CD4-positive, alpha-beta memory T cell (primary cell): ENCODE results near the gene APBA3. TPM values are rescaled to one million over a fixed set of nuclear protein-coding genes. Genes with fewer than 3 reads are reported as not detected.
"Not testable (repeated sequence)": the region's sequence is repeated elsewhere in the genome, so short reads cannot be mapped to it uniquely, and the experiment has no call there.

Experiments
- CTCF ChIA-PET: fragments of 350-600 bp; sonication (Branson Sonifier 250); formaldehyde crosslinking; loops from one replicate; lab custom pipeline; 2021; ENCODE audit warnings: inconsistent platforms; ENCODE audit not compliant: partially characterized antibody; lab: Charles Lee
- POLR2A ChIA-PET: fragments of 350-600 bp; sonication (Branson Sonifier 250); formaldehyde crosslinking; loops from one replicate; lab custom pipeline; 2021; ENCODE audit not compliant: partially characterized antibody; lab: Charles Lee
- DNase-seq, 5 donors: peaks; one replicate each; pipeline versions ENCODE4 v3.0.0 to v3.0.0-alpha.2; 2020 to 2022; ENCODE audit warnings: mixed read lengths in 1 of 5
- H3K27ac ChIP-seq: one replicate; pipeline ENCODE4 v1.7.0; 2013; ENCODE audit warnings: low read depth, low read length
- H3K27me3 ChIP-seq: 2 replicates; pipeline ENCODE4 v1.7.0; 2013; ENCODE audit warnings: mild to moderate bottlenecking, low read length, moderate library complexity; ENCODE audit not compliant: insufficient read depth
- H3K36me3 ChIP-seq: 2 replicates; pipeline ENCODE4 v1.7.0; 2013; ENCODE audit warnings: mild to moderate bottlenecking, low read length, moderate library complexity; ENCODE audit not compliant: insufficient read depth
- H3K4me1 ChIP-seq: 2 replicates; pipeline ENCODE4 v1.7.0; 2013; ENCODE audit warnings: mild to moderate bottlenecking, low read length, moderate library complexity; ENCODE audit not compliant: insufficient read depth
- H3K4me3 ChIP-seq, 2 donors: one replicate each; pipeline ENCODE4 v1.7.0; 2013; ENCODE audit warnings: low read length in 2 of 2, mild to moderate bottlenecking in 1 of 2
- H3K9me3 ChIP-seq, 2 donors: one replicate each; pipeline ENCODE4 v1.7.0; 2013; ENCODE audit warnings: low read length in 2 of 2, control low read depth in 1 of 2; ENCODE audit not compliant: control insufficient read depth in 1 of 2
- H3K27ac Mint-ChIP-seq, 7 donors: one replicate each; pipeline ENCODE4 v1.8.0; 2020 to 2021; ENCODE audit warnings: mixed read lengths in 7 of 7, mild to moderate bottlenecking in 6 of 7, inconsistent platforms in 3 of 7, moderate library complexity in 3 of 7
- H3K27me3 Mint-ChIP-seq, 2 donors: one replicate each; pipeline ENCODE4 v1.8.0; 2020 to 2021; ENCODE audit warnings: mixed read lengths in 2 of 2
- H3K36me3 Mint-ChIP-seq, 2 donors: one replicate each; pipeline ENCODE4 v1.8.0; 2020 to 2021; ENCODE audit warnings: mixed read lengths in 2 of 2, inconsistent platforms in 1 of 2, mild to moderate bottlenecking in 1 of 2
- H3K4me1 Mint-ChIP-seq, 4 donors: one replicate each; pipeline ENCODE4 v1.8.0; 2020 to 2021; ENCODE audit warnings: mixed read lengths in 4 of 4, mild to moderate bottlenecking in 1 of 4
- H3K4me3 Mint-ChIP-seq, 8 donors: one replicate each; pipeline ENCODE4 v1.8.0; 2020 to 2021; ENCODE audit warnings: mixed read lengths in 8 of 8, mild to moderate bottlenecking in 7 of 8, moderate library complexity in 6 of 8, inconsistent platforms in 3 of 8
- H3K9me3 Mint-ChIP-seq, 8 donors: one replicate each; pipeline ENCODE4 v1.8.0; 2020 to 2021; ENCODE audit warnings: mixed read lengths in 8 of 8, mild to moderate bottlenecking in 5 of 8, inconsistent platforms in 3 of 8, moderate library complexity in 1 of 8
- intact Hi-C: fragments of 100-400 bp; cut with micrococcal nuclease; formaldehyde crosslinking; loops from one replicate; pipeline ENCODE4 v1.15.1; 2023
- polyA plus RNA-seq, 2 donors: library from polyadenylated mRNA; unstranded; fragments of 300-500 nt; fragmentation: Illumina TruSeq; gene quantifications; one replicate each; pipeline ENCODE4 v1.2.3, GENCODE V29; 2021
- total RNA-seq, 2 experiments: library from RNA; stranded (reverse); gene quantifications; one replicate each; pipeline ENCODE4 v1.2.3, GENCODE V29; 2021

The APBA3 gene
- total and polyA plus RNA-seq, 4 experiments from 2014 or later, result 33.1 to 86.3 (median 60.2) TPM

DNA sequence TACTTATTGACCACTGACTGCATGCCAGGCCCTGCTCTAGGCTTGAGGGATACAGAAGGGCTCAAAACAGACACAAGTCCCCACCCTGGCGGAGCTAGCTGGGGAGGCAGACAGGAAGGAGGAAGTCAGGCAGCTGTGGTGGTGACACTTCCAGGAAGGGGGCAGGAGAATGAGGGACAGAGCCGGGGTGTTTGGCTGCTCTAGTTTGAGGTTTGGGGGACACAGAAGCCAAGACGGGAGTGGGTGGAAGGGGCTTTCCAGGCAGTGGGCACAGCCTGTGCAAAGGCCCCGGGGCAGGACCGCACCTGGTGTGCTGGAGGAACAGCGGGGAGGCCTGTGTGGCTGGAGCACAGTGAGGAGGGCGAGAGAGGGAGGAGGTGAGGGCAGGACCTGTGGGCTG, 5.0 kb upstream of the APBA3 start:
- intact Hi-C loops, result no loop called here
- Mint-ChIP-seq H3K9me3 (peaks cover 0 to 3% (median 0%) of the 10 kb centered on the region in 8 donors), H3K27me3 (peaks cover 0 to 2% of the 10 kb centered on the region in 2 donors), H3K4me1 (peaks cover 13 to 27% (median 22%) of the 10 kb centered on the region in 4 donors), H3K36me3 (peaks cover 14 to 31% of the 10 kb centered on the region in 2 donors), H3K27ac (peak overlapping the region in 6 of 7 donors; percentile 15 to 76 (median 59)), H3K4me3 (peak overlapping the region in 4 of 8 donors; percentile 21 to 60 (median 42))
- Histone ChIP-seq H3K9me3 (no peaks in the 10 kb centered on the region), H3K27ac (no peak overlapping the region), H3K27me3 (no peaks in the 10 kb centered on the region), H3K4me1 (peaks cover 12% of the 10 kb centered on the region), H3K36me3 (peaks cover 19% of the 10 kb centered on the region), H3K4me3 (no peak overlapping the region)
- POLR2A ChIA-PET, result interaction anchor here (1.7 kb wide), 1 partner anchor 22 kb away, joined by 3 read pairs; no protein-coding TSS in a partner anchor
- DNase-seq, result peak in 1 of 5 donors; percentile 31
- CTCF ChIA-PET, result no interaction called here

GRCh38 chr19:3765757-3766156, 4.3 kb upstream of the APBA3 start:
- Mint-ChIP-seq H3K4me1 (peaks cover 13 to 34% (median 26%) of the 10 kb centered on the region in 4 donors), H3K36me3 (peaks cover 10 to 35% of the 10 kb centered on the region in 2 donors), H3K27ac (peak overlapping the region in 1 of 7 donors; percentile 76)
- H3K9me3 ChIP-seq, H3K4me3 ChIP-seq, intact Hi-C loops, H3K4me3 Mint-ChIP-seq, H3K27ac ChIP-seq, H3K27me3 Mint-ChIP-seq, CTCF ChIA-PET, H3K9me3 Mint-ChIP-seq, H3K27me3 ChIP-seq: not testable (repeated sequence)
- Histone ChIP-seq H3K4me1 (peaks cover 16% of the 10 kb centered on the region), H3K36me3 (peaks cover 19% of the 10 kb centered on the region)
- peak in 1 of 5 donors; percentile 16 for DNase-seq
- POLR2A ChIA-PET, result interaction anchor here (1.7 kb wide), 1 partner anchor 23 kb away, joined by 3 read pairs; no protein-coding TSS in a partner anchor

DNA sequence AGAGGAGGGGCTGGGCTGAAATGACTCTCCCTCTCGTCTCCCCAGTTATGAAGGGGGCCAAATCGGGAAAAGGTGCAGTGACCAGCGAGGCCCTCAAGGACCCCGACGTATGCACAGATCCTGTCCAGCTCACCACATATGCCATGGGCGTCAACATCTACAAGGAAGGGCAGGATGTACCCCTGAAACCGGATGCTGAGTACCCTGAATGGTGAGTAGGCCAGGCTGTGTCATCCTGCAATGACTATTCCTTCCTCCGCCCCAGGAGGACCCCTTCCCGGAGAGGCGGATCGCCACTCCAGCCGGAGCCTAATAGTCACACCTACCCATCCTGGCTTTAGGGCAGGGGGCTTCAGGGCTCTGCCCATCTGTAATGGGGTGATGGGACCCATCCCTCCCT, 3.6 kb upstream of the APBA3 start:
- H3K4me1 Mint-ChIP-seq, result peaks cover 15 to 41% (median 28%) of the 10 kb centered on the region in 4 donors
- H3K36me3 Mint-ChIP-seq, result peaks cover 10 to 37% of the 10 kb centered on the region in 2 donors
- ChIA-PET POLR2A (no interaction called here), CTCF (no interaction called here)
- no peaks in the 10 kb centered on the region for H3K9me3 ChIP-seq
- no peak overlapping the region for H3K4me3 ChIP-seq
- H3K27me3 ChIP-seq, result no peaks in the 10 kb centered on the region
- peaks cover 23% of the 10 kb centered on the region for H3K4me1 ChIP-seq
- H3K36me3 ChIP-seq, result peaks cover 19% of the 10 kb centered on the region
- H3K27ac ChIP-seq, result no peak overlapping the region
- no peak overlapping the region for H3K27ac Mint-ChIP-seq
- H3K4me3 Mint-ChIP-seq, result no peak overlapping the region
- H3K27me3 Mint-ChIP-seq, result peaks cover 0 to 2% of the 10 kb centered on the region in 2 donors
- peaks cover 0 to 3% (median 0%) of the 10 kb centered on the region in 8 donors for H3K9me3 Mint-ChIP-seq
- intact Hi-C loops, result no loop called here
- peak in 1 of 5 donors; percentile 26 for DNase-seq

GRCh38 chr19:3762501-3763459, 1.3 kb upstream of the APBA3 start, which contains the start of gene MRPL54:
TSS of gene MRPL54 (plus strand) at chr19:3762682. CDS start at chr19:3762701, 19 bp downstream.
- H3K9me3 Mint-ChIP-seq, result peaks cover 0 to 3% (median 0%) of the 10 kb centered on the region in 8 donors
- ChIA-PET POLR2A (interaction anchor here (0.6 to 3.8 kb wide), 39 partner anchors 8 to 1206 kb away, joined by 3 to 46 read pairs (median 5); partner anchors contain the start of genes DAPK3, DOHH, EEF2 and FEM1A), CTCF (interaction anchor here (0.5 to 9.7 kb wide), 22 partner anchors 9 to 1710 kb away, joined by 3 to 82 read pairs (median 4); partner anchors contain the start of genes DOHH, EEF2 and RAX2)
- peaks cover 16 to 55% (median 33%) of the 10 kb centered on the region in 4 donors for H3K4me1 Mint-ChIP-seq
- Histone ChIP-seq H3K27me3 (no peaks in the 10 kb centered on the region), H3K36me3 (peaks cover 16% of the 10 kb centered on the region), H3K4me3 (peak within 1 kb of the TSS; percentile 91 to 98), H3K4me1 (peaks cover 43% of the 10 kb centered on the region), H3K27ac (peak within 1 kb of the TSS; percentile 100), H3K9me3 (no peaks in the 10 kb centered on the region)
- H3K27ac Mint-ChIP-seq, result peak within 1 kb of the TSS; percentile 100
- H3K4me3 Mint-ChIP-seq, result peak within 1 kb of the TSS; percentile 96 to 99 (median 98)
- DNase-seq, result peak; percentile 99 to 100 (median 100)
- peaks cover 0 to 2% of the 10 kb centered on the region in 2 donors for H3K27me3 Mint-ChIP-seq
- intact Hi-C loops, result loop anchor here (1.0 to 5.0 kb wide), 6 partner anchors 41 to 710 kb away; partner anchors contain the start of genes DAPK3, EEF2 and HDGFL2
- peaks cover 6 to 38% of the 10 kb centered on the region in 2 donors for H3K36me3 Mint-ChIP-seq

GRCh38 chr19:3762130-3762473, 610 bp upstream of the APBA3 start:
- ChIA-PET CTCF (interaction anchor here (1.0 to 9.7 kb wide), 18 partner anchors 9 to 1710 kb away, joined by 3 to 82 read pairs (median 4); partner anchors contain the start of genes DOHH and EEF2), POLR2A (interaction anchor here (0.8 to 3.8 kb wide), 35 partner anchors 9 to 1206 kb away, joined by 3 to 46 read pairs (median 6); partner anchors contain the start of genes DAPK3, DOHH, EEF2 and FEM1A)
- H3K27ac ChIP-seq, result peak overlapping the region; percentile 100
- H3K4me3 ChIP-seq, result peak overlapping the region in 1 of 2 donors; percentile 98
- peaks cover 6 to 38% of the 10 kb centered on the region in 2 donors for H3K36me3 Mint-ChIP-seq
- intact Hi-C loops, result loop anchor here (1.0 to 5.0 kb wide), 6 partner anchors 41 to 710 kb away; partner anchors contain the start of genes DAPK3, EEF2 and HDGFL2
- peaks cover 0 to 2% of the 10 kb centered on the region in 2 donors for H3K27me3 Mint-ChIP-seq
- H3K4me3 Mint-ChIP-seq, result peak overlapping the region; percentile 96 to 99 (median 98)
- H3K4me1 Mint-ChIP-seq, result peaks cover 16 to 59% (median 34%) of the 10 kb centered on the region in 4 donors
- H3K27ac Mint-ChIP-seq, result peak overlapping the region; percentile 100
- H3K4me1 ChIP-seq, result peaks cover 46% of the 10 kb centered on the region
- peaks cover 12% of the 10 kb centered on the region for H3K36me3 ChIP-seq
- peaks cover 0 to 3% (median 0%) of the 10 kb centered on the region in 8 donors for H3K9me3 Mint-ChIP-seq
- no peaks in the 10 kb centered on the region for H3K27me3 ChIP-seq
- no peak for DNase-seq
- no peaks in the 10 kb centered on the region for H3K9me3 ChIP-seq

- Histone ChIP-seq H3K27ac (peak overlapping the region; percentile 99), H3K9me3 (no peaks in the 10 kb centered on the region), H3K4me1 (peaks cover 46% of the 10 kb centered on the region), H3K36me3 (peaks cover 10% of the 10 kb centered on the region), H3K27me3 (no peaks in the 10 kb centered on the region), H3K4me3 (peak overlapping the region; percentile 91 to 94)
- intact Hi-C loops, result loop anchor here (5.0 kb wide), 1 partner anchor 711 kb away; the partner anchor contains the start of gene HDGFL2
- POLR2A ChIA-PET, result interaction anchor here (0.6 to 3.8 kb wide), 8 partner anchors 9 to 61 kb away, joined by 3 to 46 read pairs (median 18); no protein-coding TSS in a partner anchor
- Mint-ChIP-seq H3K27ac (peak overlapping the region; percentile 95 to 100 (median 99)), H3K9me3 (peaks cover 0 to 3% (median 0%) of the 10 kb centered on the region in 8 donors), H3K4me1 (peaks cover 18 to 59% (median 33%) of the 10 kb centered on the region in 4 donors), H3K4me3 (peak overlapping the region; percentile 94 to 97 (median 96)), H3K36me3 (peaks cover 5 to 34% of the 10 kb centered on the region in 2 donors), H3K27me3 (peaks cover 0 to 2% of the 10 kb centered on the region in 2 donors)
- CTCF ChIA-PET, result interaction anchor here (0.5 to 9.7 kb wide), 7 partner anchors 11 to 196 kb away, joined by 3 to 82 read pairs (median 10); no protein-coding TSS in a partner anchor
- peak; percentile 48 to 57 (median 56) for DNase-seq
Observed at GRCh38 chr19:3760871-3761361, 576 bp downstream of the APBA3 start.
